ENCODE results near the gene INO80.

The INO80 gene

GRCh38 chr15:41013691-41014414 lies 102.2 kb downstream of the INO80 start:
- no peak for TF ChIP-seq EZH2 (IDR thresholded peaks at IDR 0.05)
- no peak for TF ChIP-seq FOXP2 (optimal IDR thresholded peaks at IDR 0.05; ENCODE audit: control extremely low read depth, extremely low read length, insufficient read depth)
- TF ChIP-seq POLR2AphosphoS5 (IDR thresholded peaks at IDR 0.05; ENCODE audit: borderline replicate concordance, low read depth, low read length) = no peak
- peak overlapping the region; percentile 66 for H3K27ac ChIP-seq
- DNase-seq (ENCODE audit: low read depth, low spot score) = peak; percentile 79
- H3K4me3 ChIP-seq = no peak overlapping the region
- no peaks in the 10 kb centered on the region for H3K9me3 ChIP-seq (ENCODE audit: low read depth, low read length)
- peaks cover 41% of the 10 kb centered on the region for H3K36me3 ChIP-seq (ENCODE audit: insufficient read depth, low read length)
- H3K9ac ChIP-seq (ENCODE audit: insufficient read length) = no peak overlapping the region

GRCh38 chr15:41011055-41011815 lies 104.8 kb downstream of the INO80 start:
- H3K9me3 ChIP-seq (ENCODE audit: low read depth, low read length) = no peaks in the 10 kb centered on the region
- H3K4me3 ChIP-seq = peak overlapping the region; percentile 3; the same call in 1 of the 2 replicates
- H3K27ac ChIP-seq = 0 out of 2 replicates have a peak overlapping the region, but pooled peaks have one; percentile 22
- no peak for DNase-seq (ENCODE audit: low read depth, low spot score)
- TF ChIP-seq FOXP2 (optimal IDR thresholded peaks at IDR 0.05; ENCODE audit: control extremely low read depth, extremely low read length, insufficient read depth) (no peak), POLR2AphosphoS5 (IDR thresholded peaks at IDR 0.05; ENCODE audit: borderline replicate concordance, low read depth, low read length) (no peak), EZH2 (IDR thresholded peaks at IDR 0.05) (no peak)
- H3K9ac ChIP-seq (ENCODE audit: insufficient read length) = no peak overlapping the region
- peaks cover 42% of the 10 kb centered on the region for H3K36me3 ChIP-seq (ENCODE audit: insufficient read depth, low read length)

- no peak overlapping the region for H3K27ac ChIP-seq
- no peak overlapping the region for H3K9ac ChIP-seq (ENCODE audit: insufficient read length)
- TF ChIP-seq FOXP2 (optimal IDR thresholded peaks at IDR 0.05; ENCODE audit: control extremely low read depth, extremely low read length, insufficient read depth) (no peak), POLR2AphosphoS5 (IDR thresholded peaks at IDR 0.05; ENCODE audit: borderline replicate concordance, low read depth, low read length) (no peak), EZH2 (IDR thresholded peaks at IDR 0.05) (no peak)
- peaks cover 44% of the 10 kb centered on the region for H3K36me3 ChIP-seq (ENCODE audit: insufficient read depth, low read length)
- no peak overlapping the region for H3K4me3 ChIP-seq
- no peak for DNase-seq (ENCODE audit: low read depth, low spot score)
- H3K9me3 ChIP-seq (ENCODE audit: low read depth, low read length) = no peaks in the 10 kb centered on the region
Observed at GRCh38 chr15:41010345-41010744, 105.7 kb downstream of the INO80 start.

- no peak for DNase-seq (ENCODE audit: low read depth, low spot score)
- Histone ChIP-seq H3K27ac (no peak overlapping the region), H3K36me3 (ENCODE audit: insufficient read depth, low read length) (peaks cover 57% of the 10 kb centered on the region), H3K9ac (ENCODE audit: insufficient read length) (no peak overlapping the region), H3K9me3 (ENCODE audit: low read depth, low read length) (no peaks in the 10 kb centered on the region), H3K4me3 (no peak overlapping the region)
- TF ChIP-seq POLR2AphosphoS5 (IDR thresholded peaks at IDR 0.05; ENCODE audit: borderline replicate concordance, low read depth, low read length) (no peak), FOXP2 (optimal IDR thresholded peaks at IDR 0.05; ENCODE audit: control extremely low read depth, extremely low read length, insufficient read depth) (no peak), EZH2 (IDR thresholded peaks at IDR 0.05) (no peak)
Observed at GRCh38 chr15:41006479-41006878, 109.6 kb downstream of the INO80 start.

- Histone ChIP-seq H3K9ac (ENCODE audit: insufficient read length) (no peak overlapping the region), H3K9me3 (ENCODE audit: low read depth, low read length) (no peaks in the 10 kb centered on the region), H3K4me3 (no peak overlapping the region), H3K27ac (no peak overlapping the region), H3K36me3 (ENCODE audit: insufficient read depth, low read length) (peaks cover 59% of the 10 kb centered on the region)
- TF ChIP-seq POLR2AphosphoS5 (IDR thresholded peaks at IDR 0.05; ENCODE audit: borderline replicate concordance, low read depth, low read length) (no peak), EZH2 (IDR thresholded peaks at IDR 0.05) (no peak), FOXP2 (optimal IDR thresholded peaks at IDR 0.05; ENCODE audit: control extremely low read depth, extremely low read length, insufficient read depth) (no peak)
- no peak for DNase-seq (ENCODE audit: low read depth, low spot score)
Observed at GRCh38 chr15:41004490-41004889, 111.6 kb downstream of the INO80 start.

GRCh38 chr15:41001524-41002214 lies 114.4 kb downstream of the INO80 start:
- no peak overlapping the region for H3K4me3 ChIP-seq
- H3K36me3 ChIP-seq (ENCODE audit: insufficient read depth, low read length) = peaks cover 78% of the 10 kb centered on the region
- no peak overlapping the region for H3K9ac ChIP-seq (ENCODE audit: insufficient read length)
- TF ChIP-seq EZH2 (IDR thresholded peaks at IDR 0.05) = no peak
- no peak for TF ChIP-seq FOXP2 (optimal IDR thresholded peaks at IDR 0.05; ENCODE audit: control extremely low read depth, extremely low read length, insufficient read depth)
- TF ChIP-seq POLR2AphosphoS5 (IDR thresholded peaks at IDR 0.05; ENCODE audit: borderline replicate concordance, low read depth, low read length) = no peak
- no peak for DNase-seq (ENCODE audit: low read depth, low spot score)
- no peaks in the 10 kb centered on the region for H3K9me3 ChIP-seq (ENCODE audit: low read depth, low read length)
- no peak overlapping the region for H3K27ac ChIP-seq

- Histone ChIP-seq H3K9me3 (ENCODE audit: low read depth, low read length) (no peaks in the 10 kb centered on the region), H3K9ac (ENCODE audit: insufficient read length) (no peak overlapping the region), H3K27ac (no peak overlapping the region), H3K4me3 (no peak overlapping the region), H3K36me3 (ENCODE audit: insufficient read depth, low read length) (peaks cover 73% of the 10 kb centered on the region)
- TF ChIP-seq EZH2 (IDR thresholded peaks at IDR 0.05) (no peak), POLR2AphosphoS5 (IDR thresholded peaks at IDR 0.05; ENCODE audit: borderline replicate concordance, low read depth, low read length) (no peak), FOXP2 (optimal IDR thresholded peaks at IDR 0.05; ENCODE audit: control extremely low read depth, extremely low read length, insufficient read depth) (no peak)
- DNase-seq (ENCODE audit: low read depth, low spot score) = no peak
Observed at GRCh38 chr15:40999190-40999589, 116.9 kb downstream of the INO80 start.

GRCh38 chr15:40995656-40996055 lies 120.4 kb downstream of the INO80 start:
- Histone ChIP-seq H3K9me3 (ENCODE audit: low read depth, low read length) (no peaks in the 10 kb centered on the region), H3K27ac (no peak overlapping the region), H3K4me3 (no peak overlapping the region), H3K36me3 (ENCODE audit: insufficient read depth, low read length) (peaks cover 69% of the 10 kb centered on the region), H3K9ac (ENCODE audit: insufficient read length) (no peak overlapping the region)
- TF ChIP-seq EZH2 (IDR thresholded peaks at IDR 0.05) (no peak), FOXP2 (optimal IDR thresholded peaks at IDR 0.05; ENCODE audit: control extremely low read depth, extremely low read length, insufficient read depth) (no peak), POLR2AphosphoS5 (IDR thresholded peaks at IDR 0.05; ENCODE audit: borderline replicate concordance, low read depth, low read length) (no peak)
- DNase-seq (ENCODE audit: low read depth, low spot score) = no peak
